ENCODE measurements around the gene SPPL2B.

SPPL2B gene

DNA sequence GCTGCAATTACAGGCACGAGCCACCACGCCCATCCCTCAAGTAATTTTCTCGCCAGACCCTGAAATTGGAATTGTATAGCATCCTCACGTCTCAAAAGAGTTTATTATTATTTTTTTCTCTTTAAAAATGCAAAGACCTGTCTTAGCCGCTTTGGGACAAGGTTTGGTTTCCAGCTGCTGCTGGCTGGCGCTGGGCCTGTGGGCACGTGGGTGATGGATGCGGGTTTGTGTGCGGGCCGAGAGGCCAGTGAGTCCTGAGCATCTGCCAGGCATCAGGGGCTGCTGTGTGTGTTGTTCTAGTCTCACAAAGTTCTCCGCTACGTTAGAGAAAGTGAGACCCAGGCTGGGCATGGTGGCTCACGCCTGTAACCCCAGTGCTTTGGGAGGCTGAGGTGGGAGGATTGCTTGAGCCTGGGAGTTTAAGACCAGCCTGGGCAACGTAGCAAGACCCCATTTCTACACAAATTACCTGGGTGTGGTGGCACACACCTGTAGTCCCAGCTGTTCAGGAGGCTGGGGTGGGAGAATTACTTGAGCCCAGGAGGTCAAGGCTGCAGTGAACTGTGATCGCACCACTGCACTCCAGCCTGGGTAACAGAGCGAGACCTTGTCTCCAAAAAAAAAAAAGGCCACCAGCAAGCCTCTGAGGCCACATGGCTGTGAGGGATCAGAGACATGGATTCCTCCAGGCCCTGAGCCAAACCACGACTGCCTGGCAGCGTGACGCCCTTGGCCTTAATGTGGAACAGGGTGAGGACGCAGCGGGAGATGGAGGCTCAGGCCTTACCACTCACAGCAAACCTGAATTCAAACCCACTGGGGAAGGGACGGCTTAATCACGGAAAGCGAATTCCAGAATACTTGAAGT is 26.9 kb downstream of the SPPL2B start:
- DNase-seq (ENCODE audit: low spot score) = no peak

DNA sequence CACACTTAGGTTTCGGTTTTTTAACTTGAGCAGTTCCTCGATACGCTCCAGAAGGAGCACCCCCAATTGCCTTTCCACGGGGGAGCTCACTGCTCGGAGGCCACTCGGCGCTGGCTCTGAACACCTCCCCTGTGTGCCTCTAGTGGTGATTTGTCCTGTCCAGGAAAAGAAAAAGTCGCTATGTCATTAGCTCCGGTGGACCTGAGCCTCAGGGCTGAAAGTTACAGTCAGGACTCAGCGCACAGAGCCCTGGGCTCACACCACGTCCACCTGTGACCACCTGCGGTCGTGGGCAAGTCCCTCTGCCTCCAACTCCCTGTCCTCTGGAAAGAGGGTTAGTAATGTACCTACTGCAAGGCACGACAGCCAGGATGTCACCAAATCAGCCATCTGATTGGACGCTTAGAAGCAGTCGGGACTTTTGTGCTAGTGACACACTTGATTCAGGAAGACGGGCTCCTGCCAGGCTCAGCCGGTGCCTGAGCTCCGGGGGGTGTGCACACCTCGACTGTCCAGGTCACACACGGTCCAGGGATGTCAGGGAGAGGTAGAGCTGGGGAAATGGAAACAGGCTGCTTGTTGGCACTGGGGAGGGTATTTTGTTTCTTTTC is 27.7 kb downstream of the SPPL2B start:
- no peak for DNase-seq (ENCODE audit: low spot score)

DNA sequence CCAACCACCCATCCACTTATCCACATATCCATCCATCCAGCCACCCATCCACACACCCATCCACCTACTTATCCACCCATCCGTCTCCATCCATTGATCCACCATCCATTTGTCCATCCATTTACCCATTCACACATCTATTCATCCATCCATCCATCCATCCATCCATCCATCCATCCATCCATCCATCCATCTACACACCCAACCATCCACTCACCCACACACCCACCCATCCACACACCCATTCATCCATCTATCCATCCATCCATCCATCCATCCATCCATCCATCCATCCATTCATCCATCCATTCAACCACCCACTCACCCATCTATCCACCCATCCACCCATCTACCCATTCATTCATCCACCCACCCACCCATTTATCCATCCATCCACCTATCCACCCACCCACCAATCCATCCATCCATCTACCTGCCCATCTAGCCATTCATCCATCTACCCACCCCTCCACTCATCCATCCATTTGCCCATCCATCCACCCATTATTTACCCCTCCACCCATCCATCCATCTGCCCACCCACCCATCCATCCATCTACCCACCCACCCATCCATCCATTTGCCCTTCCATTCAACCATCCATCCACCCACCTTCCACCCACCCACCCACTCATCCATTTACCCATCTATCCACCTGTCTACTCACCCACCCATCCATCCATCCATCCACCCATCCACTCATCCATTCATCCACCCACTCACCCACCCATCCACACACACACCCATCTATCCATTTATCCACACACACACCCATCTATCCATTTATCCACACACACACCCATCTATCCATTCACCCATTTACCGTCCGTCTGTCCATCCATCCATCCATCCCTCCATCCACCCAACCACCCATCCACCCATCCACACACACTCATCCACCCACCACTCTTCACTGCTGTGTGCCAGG is 29.1 kb downstream of the SPPL2B start:
- no peak for DNase-seq (ENCODE audit: low spot score)

DNA sequence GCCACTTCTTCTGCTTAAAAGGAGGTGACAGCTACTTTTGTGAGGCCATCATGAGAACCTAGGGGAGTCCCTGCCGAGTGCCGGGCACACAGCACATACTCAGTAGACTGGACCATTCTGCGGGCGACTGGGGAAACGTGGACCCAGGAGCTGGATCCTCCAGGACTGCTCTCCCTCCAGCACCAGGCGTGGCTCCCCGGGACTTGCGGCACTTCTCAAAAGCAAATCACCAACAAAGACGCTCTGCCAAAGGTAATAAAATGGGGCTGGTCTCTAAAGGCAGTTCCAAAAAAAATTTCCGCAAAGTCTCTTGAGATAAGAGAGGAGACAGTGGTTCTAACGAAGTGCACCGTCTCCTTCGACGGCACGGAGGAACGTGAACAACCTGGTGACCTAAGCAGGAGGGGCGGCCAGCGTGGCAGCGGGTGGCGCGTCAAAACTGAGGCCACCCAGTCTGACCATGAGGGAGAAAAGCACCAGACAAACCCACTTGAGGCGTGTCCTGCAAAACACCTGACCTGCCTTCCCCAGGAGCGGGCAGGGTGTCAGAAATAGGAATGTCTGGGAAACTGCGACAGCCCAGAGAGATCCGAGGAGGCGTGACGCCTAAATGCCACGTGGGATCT is 30.2 kb downstream of the SPPL2B start:
- DNase-seq (ENCODE audit: low spot score) = no peak

DNA sequence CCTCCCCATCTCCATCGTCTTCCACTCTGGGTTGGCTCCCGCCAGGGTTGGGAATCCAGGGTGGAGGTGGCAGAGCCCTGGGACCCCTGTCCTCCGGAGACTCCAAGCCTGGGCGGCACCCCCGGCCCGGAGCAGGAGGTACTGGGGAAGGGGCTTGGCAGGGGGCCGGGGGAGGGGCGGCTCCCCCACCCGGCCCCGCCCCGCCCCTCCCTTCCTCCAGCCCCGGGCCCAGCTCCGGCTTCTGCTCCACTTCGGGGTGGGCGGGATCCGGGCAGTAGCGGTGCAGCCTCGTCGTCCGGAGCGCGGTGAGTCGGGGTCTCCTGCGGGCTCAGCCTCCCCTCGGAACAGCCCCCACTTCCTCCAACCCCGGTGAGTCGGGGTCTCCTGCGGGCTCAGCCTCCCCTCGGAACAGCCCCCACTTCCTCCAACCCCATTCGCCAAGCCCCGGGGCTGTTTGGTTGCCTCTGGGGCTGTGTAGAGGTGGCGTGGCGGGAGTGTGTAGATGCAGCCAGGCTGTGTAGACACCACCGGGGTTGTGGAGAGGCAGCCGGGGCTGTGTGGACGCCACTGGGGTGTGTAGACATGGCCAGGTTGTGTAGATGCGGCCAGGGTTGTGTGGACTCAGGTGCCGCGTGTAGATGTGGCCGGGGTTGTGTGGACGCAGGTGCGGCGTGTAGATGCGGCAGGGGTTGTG is 31.7 kb downstream of the SPPL2B start, which contains the start of gene TMPRSS9:
Gene TMPRSS9, plus strand, starts transcription at position 274 of the 694 bp plus-strand sequence. CDS start 29,521 bp downstream, outside the sequence.
- DNase-seq (ENCODE audit: low spot score) = no peak

DNA sequence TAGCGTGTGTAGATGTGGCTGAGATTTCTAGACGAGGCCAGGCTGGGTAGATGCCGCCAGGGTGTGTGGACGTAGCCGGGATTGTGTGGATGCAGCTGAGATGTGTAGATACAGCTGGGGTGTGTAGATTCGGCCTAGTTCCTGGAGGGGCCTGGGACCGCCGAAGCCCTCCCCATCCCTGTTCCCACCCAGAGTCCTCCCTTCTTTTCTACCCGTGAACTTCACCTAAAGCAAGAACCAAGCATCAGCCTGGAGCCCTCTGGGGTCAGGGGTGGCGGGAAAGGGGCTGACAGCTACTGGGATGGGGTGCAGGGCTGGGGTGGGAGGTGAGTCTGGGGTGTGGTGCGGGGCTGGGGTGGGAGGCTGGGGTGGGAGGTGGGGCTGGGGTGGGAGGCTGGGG is 32.3 kb downstream of the SPPL2B start:
- no peak for DNase-seq (ENCODE audit: low spot score)

DNA sequence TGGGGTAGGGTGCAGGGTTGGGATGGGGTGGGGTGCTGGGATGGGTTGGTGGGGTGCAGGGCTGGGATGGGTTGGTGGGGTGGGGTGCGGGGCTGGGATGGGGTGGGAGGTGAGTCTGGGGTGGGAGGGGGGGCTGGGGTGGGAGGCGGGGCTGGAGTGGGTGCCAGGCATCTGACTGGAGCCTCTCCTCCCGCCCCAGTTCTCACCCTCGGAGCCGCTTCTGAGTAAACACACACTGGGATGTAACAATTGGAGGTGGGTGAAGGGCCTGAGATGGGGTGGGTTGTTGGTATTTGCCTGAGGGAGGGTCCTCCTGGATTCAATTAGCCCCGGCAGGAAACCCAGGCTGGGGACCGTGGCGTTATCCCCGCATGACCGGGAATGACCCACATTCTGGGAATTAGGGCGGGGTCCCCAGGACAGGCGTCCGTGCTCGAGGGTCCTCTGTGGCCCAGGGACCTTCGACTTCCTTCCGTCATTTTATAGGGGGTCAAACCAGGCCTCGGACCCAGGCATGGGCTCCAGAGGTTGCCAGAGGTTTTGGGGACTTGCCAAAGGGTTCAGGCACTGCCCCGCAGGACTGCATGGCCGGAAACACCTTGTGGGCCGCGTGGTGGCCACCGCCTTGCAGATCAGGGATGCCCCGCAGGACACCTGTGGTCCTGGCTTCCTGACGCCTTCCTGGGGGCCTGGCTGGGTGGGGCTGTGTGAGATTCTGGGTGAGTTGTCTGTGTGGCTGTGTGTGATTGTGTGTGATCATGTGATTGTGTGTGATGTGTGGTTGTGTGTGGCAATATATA is 33.0 kb downstream of the SPPL2B start:
- DNase-seq (ENCODE audit: low spot score) = no peak

DNA sequence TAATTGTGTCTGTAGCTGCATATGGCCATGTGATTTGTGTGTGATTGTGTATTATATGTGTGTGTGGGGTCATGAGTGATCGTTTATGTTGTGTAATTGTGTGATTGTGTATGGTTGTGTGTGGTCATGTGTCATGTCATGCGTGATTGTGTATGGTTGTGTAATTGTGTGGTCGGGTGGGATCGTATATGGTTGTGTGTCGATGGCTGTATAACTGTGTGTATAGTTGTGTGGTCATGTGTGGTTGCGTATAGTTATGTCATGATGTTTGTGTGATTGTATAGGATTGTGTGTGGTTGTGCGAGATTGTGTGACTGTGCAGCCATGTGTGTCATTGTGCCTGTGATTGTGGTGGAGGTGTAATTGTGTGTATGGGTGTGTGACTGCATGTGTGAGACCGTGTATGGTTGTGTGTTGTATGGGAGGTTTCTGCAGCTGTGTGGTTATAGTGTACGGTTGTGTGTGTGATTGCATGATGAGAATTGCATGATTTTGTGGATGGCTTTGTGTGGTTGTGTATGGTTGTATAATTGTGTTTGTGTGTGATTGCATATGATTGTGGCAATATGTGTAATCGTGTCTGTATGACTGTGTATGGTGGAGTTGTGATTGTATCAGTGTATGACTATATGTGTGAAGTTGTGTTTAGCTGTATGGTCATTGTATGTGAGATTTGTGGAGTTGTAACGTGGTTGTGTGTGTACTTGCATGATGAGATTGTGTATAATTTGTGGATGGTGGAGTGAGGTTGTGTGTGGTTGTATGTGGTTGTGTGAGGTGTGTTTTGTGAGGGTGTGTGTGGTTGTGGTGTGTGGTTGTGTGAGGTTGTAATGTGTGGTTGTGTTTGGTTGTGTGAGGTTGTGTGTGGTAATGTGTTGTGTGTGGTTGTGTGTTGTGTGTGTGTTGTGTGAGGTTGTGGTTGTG is 33.8 kb downstream of the SPPL2B start:
- no peak for DNase-seq (ENCODE audit: low spot score)

DNA sequence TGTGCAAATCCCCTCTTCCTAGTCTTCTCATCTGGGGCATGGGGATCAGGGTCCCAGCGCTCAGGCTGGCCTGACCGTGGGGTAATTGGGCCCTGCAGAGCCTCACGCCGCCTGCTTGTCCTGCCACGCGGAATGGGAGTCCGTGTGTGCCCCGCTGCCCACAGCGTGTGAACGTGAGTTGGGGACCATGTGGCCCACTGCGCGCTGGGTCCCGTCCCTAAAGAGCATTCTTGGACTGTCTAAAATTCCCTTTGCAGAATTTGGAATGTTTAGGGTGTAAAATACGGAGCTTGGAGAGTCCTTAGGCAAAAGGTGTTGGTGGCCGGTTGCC is 34.5 kb downstream of the SPPL2B start:
- DNase-seq (ENCODE audit: low spot score) = no peak

DNA sequence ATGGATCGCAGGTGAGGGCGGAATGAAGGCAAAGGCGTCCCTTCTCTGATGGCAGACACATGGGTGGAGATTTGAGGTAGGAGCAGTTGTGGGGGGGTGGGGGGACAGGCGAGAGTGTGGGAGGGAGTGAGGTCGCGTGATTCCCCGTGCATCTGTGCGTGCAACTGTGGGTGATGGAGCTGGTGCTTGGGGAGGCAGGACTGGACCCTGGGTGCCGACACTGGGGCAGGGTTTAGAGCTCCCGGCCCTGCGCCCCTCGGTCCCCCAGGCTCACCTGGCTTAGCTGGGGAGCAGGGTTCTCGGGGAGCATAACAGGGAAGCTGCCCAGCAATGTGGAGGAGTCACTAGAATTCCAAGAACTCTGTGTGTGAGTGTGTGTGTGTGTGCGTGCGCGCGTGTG is 34.9 kb downstream of the SPPL2B start:
- no peak for DNase-seq (ENCODE audit: low spot score)

DNA sequence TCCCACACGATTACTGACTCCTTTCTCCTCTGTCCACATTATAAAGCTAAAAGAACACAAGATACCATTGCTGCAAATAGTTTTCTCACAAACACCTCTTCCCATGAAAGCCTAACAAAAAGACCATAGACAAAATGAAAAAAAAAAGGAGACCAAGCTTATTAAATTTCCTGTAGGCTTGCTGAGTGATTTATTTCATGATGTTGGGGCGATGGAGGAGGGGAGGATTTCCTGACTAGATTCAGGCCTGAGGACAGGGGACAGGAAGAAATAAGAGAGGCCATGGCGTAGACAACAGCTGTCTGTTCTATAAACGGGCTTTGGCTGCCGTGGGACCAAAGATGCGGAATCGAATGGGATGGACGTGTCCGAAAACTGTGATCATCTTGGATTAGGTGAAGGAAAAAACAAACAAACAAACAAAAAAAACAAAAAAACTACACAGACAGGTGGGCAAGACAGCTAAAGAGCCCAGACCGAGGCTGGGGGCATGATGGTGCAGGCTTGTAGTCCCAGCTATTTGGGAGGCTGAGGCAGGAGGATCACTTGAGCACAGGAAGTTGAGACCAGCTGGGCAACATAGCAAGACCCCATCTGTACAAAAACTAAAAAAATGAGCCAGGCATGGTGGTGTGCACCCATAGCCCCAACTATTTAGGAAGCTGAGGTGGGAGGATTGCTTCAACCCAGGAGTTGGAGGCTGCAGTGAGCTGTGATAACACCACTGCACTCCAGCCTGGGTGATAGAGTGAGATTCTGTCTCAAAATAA is 36.9 kb downstream of the SPPL2B start:
- no peak for DNase-seq (ENCODE audit: low spot score)

DNA sequence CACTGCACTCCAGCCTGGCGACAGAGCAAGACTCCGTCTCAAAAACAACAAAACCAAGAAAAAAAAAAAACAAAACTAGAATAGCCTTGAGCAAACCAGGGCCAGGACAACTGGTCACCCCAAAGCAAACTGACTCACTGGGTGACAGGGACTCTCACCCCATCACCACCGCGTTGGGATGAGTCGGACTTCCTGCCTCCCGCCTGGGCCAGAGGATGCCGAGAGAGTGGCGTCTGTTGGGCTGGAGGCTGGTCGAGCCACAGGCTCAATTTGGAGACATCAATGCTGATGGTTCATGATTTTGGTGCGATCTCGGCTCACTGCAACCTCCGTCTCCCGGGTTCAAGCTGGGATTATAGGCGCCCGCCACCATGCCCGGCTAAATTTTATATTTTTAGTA is 43.2 kb downstream of the SPPL2B start:
- no peak for DNase-seq (ENCODE audit: low spot score)

DNA sequence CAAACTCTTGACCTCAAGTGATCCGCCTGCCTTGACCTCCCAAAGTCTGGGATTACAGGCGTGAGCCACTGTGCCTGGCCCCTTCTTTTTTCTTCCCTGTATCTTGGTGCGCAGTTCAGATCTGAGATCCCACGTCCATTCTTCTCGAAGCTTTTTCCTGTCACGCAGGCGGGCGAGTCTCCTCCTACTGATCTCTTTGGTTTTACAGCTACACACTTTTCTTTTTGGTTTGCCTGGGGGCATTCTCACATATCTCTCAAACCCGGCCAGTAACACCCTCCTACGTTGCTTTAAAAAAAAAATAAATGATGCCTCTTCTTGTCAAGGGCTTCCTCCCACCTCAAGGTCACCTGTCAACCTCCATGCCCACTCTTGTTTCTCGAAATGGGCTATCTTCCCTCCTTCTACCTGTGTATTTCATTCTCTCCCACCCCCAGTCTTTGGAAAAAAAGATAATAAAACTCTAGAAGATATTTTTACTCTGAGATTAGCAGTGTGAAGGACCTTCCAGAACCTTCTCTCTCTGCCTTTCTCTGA is 43.7 kb downstream of the SPPL2B start:
- no peak for DNase-seq (ENCODE audit: low spot score)

DNA sequence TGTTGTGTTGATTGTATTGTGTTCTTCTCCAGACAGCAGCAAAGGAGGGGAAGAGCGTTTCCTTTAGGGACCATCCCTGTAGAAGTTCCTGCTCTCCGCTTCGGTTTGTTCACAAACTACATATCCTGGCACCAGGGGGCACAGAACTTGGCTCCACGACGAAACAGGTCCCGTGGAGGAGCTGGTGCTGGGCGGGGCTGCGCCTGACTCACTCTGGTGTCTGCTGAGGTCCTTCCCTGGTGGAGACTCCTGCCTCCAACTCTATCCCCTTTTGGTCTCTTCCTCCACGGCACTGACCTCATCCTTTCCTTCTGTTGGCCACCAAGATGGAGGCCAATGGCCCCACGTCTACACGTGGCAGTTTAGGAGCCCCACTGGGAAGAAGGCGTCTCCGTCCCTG is 46.3 kb downstream of the SPPL2B start:
- DNase-seq (ENCODE audit: low spot score) = no peak

DNA sequence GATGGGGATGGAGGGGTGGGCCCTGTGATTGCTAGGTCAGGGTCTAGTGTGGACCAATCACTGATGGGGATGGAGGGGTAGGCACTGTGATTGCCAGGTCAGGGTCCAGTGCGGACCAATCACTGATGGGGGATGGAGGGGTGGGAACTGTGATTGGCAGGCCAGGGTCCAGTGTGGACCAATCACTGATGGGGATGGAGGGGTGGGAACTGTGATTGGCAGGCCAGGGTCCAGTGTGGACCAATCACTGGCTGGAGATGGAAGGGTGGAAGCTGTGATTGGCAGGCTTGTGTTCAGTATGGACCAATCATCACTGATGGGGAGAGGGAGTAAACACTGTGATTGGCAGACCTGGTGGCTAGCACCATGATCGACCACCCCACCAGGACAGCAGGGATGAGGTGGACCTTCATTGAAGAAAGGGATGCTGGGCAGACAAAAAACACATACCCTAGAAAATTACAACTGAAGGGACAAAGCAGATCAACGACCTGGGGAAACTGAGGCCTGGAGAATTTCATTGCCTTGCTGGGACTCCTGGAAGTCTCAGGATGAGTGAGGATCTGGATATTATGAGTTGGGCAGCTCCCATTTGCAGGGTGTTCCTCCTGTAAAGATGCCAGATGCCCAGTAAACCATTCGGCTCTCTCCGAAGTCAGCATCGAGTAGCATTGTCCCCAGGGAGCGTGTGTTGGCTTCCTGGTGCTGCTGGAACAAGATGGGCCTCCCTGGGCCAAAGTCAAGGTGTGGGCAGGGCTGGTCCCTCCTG is 47.1 kb downstream of the SPPL2B start:
- DNase-seq (ENCODE audit: low spot score) = no peak

DNA sequence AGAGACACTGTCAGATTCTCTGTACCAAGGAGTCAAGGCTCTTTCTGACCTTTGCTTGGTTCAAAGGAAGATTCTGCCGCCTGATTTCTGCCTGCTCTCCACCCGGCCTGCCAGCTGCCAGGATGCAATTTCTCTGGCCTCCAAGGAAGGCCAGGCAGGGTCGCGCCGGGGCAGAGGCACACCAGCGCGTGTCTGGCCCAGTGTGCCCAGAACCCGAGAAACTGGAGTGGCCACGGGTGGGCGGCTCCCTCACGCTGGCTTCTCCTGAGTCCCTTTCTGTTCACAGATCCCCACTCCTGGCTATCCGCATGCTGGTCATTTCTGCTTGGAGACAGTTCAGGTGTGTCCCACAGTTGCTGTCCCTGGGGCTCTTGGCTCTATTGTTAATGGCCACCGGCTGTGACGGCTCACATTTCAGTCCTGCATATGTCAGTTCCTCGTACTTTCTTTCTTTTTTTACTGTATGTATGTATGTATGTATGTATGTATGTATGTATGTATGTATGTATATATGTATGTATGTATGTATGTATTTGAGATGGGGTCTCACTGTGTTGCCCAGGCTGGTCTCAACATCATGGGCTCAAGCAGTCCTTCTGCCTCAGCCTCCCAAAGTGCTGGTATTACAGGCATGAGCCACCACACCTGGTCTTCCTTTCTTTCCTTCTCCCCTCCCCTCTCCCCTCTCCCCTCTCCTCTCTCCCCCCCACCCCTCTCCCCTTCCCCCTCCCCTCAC is 48.5 kb downstream of the SPPL2B start:
- no peak for DNase-seq (ENCODE audit: low spot score)

DNA sequence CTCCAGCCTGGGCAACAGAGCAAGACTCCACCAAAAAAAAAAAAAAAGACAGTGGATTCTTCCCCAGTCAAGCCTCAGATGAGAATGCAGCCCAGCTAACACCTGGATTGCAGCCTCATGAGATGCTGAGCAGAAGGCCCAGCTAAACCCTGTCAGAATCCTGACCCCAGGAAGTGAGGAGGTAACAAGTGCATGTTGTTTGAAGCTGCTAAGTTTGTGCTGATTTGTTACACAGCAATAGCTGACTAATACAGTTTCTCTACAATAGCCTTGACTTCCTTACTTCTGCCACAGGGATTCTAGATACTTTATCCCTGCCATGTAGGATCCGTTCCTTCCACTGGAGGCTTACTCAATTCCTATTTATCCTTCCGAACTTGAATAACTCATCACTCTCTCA is 52.1 kb downstream of the SPPL2B start:
- no peak for DNase-seq (ENCODE audit: low spot score)
